Measurements from ENCODE around the gene TUBGCP3.

The TUBGCP3 gene

GRCh38 chr13:112475889-112476288, 112.1 kb downstream of the TUBGCP3 start:
- no peak for DNase-seq

GRCh38 chr13:112474869-112475268, 113.1 kb downstream of the TUBGCP3 start:
- no peak for DNase-seq

- no peak for DNase-seq
These were observed 114.1 kb downstream of the TUBGCP3 start for GRCh38 chr13:112473818-112474217.

- DNase-seq = no peak
These were observed 118.7 kb downstream of the TUBGCP3 start for GRCh38 chr13:112469071-112469745.

GRCh38 chr13:112468069-112468468, 119.9 kb downstream of the TUBGCP3 start:
- no peak for DNase-seq

GRCh38 chr13:112467236-112467635, 120.7 kb downstream of the TUBGCP3 start:
- no peak for DNase-seq

GRCh38 chr13:112466132-112467058, 121.6 kb downstream of the TUBGCP3 start:
- DNase-seq = no peak

- DNase-seq = no peak
These were observed 122.5 kb downstream of the TUBGCP3 start for GRCh38 chr13:112465251-112466131.

GRCh38 chr13:112464720-112465119, 123.2 kb downstream of the TUBGCP3 start:
- no peak for DNase-seq

- DNase-seq = no peak
These were observed 125.5 kb downstream of the TUBGCP3 start for GRCh38 chr13:112462408-112462807.

GRCh38 chr13:112457485-112457884, 130.5 kb downstream of the TUBGCP3 start:
- no peak for DNase-seq

- no peak for DNase-seq
These were observed 130.9 kb downstream of the TUBGCP3 start for GRCh38 chr13:112457081-112457480.

GRCh38 chr13:112456138-112457056, 131.6 kb downstream of the TUBGCP3 start:
- no peak for DNase-seq

- DNase-seq = no peak
These were observed 132.4 kb downstream of the TUBGCP3 start for GRCh38 chr13:112455476-112456059.

- DNase-seq = no peak
These were observed 133.2 kb downstream of the TUBGCP3 start for GRCh38 chr13:112454648-112455334.

- no peak for DNase-seq
These were observed 133.9 kb downstream of the TUBGCP3 start for GRCh38 chr13:112453874-112454647.

- DNase-seq = no peak
These were observed 134.6 kb downstream of the TUBGCP3 start for GRCh38 chr13:112453207-112453829.

GRCh38 chr13:112452380-112453206, 135.4 kb downstream of the TUBGCP3 start:
- no peak for DNase-seq
